DMS 273 treated with DMSO at 0.1 percent for 48 hours (cell line): ENCODE results near the gene ZC3HAV1.
A peak's percentile ranks its signal among the peaks of the same experiment; 100 is the strongest.
"Not testable (repeated sequence)": the region's sequence is repeated elsewhere in the genome, so short reads cannot be mapped to it uniquely, and the experiment has no call there.

Experiments used
- DNase-seq: peaks from one replicate; lab custom pipeline; 2025; lab: John Stamatoyannopoulos, UW

Gene ZC3HAV1

DNA sequence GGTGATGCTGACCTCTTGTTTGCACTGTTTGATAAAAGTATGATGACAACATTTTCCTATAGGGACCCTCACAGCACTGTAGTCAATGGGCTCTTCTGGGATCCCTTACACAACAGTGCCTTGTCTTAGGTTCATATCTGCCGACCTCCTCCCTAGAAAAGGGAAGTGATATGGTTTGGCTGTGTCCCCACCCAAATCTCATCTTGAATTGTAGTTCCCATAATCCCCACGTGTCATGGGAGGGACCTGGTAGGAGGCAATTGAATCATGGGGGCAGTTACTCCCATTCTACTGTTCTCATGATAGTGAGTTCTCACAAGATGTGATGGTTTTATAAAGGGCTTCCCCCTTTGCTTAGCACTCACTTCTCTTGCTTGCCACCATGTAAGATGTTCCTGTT lies 23.1 kb downstream of the ZC3HAV1 start:
- no peak for DNase-seq

DNA sequence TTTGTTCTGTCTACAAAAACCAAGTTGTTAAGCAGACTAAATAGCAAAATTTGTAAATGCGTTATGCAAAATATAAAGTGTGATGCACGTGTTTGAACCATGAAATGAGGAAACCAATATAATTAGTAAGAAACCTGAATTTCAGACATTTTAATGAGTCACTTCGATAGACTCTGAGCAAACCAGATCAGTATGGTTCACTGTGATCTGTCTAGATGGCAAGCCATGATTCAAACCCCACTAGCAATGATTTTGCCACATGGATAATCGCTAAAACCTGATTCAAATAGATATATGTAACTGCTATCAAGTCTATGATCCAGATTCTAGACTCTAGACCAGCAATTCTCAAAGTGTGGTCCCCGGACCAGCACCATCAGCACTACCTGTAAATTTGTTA lies 24.8 kb downstream of the ZC3HAV1 start:
- DNase-seq: no peak

- no peak for DNase-seq
These were observed 27.9 kb downstream of the ZC3HAV1 start for GRCh38 chr7:139081584-139081983.

- no peak for DNase-seq
These were observed 28.6 kb downstream of the ZC3HAV1 start for GRCh38 chr7:139080905-139081304.

- DNase-seq: no peak
These were observed 29.7 kb downstream of the ZC3HAV1 start for GRCh38 chr7:139079861-139080260.

DNA sequence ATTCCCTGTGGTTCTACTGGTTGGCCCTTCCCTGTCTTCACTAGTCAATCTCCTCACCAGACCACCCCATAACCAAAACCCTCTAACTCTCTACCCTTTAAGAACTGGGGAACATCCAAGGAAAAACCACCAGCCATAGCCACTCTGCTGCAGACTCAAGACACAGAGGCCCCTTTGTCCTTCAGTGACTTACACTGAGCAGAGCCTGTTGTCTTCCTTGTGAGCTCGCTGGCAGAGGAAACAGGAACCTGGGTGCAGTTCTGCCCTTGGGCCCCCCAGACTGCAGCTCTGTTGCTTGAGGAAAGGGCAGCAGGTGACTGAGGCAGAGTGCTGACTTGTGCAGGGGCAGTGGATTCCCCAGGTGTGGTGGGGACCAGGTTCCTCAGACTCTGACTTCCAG lies 30.6 kb downstream of the ZC3HAV1 start:
- no peak for DNase-seq

DNA sequence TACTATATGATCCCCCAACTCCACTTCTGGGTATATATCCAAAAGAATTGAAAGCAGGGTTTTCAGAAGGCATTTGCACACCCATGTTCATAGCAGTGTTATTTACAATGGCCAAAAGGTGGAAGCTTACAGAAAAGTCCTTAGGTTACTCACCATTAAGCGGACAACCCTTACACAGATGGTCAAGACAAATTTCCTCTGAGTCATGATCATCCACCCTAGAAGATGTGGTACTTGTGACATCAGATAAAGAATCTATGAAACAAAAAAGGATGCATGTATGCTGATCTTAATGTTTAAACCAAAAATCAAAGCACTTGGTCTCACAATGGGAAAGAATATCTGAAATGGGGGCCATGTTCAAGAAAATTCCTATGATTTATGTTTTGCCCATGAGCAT lies 31.1 kb downstream of the ZC3HAV1 start:
- no peak for DNase-seq

DNA sequence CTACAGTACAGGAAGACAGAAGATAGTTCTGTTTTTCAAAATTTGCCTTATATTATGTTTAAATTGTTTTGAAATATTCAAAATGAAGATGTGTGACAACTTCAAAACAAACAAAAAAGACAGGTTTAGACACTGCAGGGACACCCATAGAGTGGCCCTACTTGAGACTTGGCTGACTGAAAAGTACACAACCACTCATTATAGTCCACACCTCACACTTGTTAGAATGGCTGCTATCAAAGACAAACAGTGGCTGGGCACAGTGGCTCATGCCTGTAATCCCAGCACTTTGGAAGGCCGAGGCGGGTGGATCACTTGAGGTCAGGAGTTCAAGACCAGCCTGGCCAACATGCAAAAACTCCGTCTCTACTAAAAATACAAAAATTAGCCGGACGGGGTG lies 31.8 kb downstream of the ZC3HAV1 start:
- not testable (repeated sequence) for DNase-seq

- no peak for DNase-seq
These were observed 33.4 kb downstream of the ZC3HAV1 start for GRCh38 chr7:139075871-139076686.

DNA sequence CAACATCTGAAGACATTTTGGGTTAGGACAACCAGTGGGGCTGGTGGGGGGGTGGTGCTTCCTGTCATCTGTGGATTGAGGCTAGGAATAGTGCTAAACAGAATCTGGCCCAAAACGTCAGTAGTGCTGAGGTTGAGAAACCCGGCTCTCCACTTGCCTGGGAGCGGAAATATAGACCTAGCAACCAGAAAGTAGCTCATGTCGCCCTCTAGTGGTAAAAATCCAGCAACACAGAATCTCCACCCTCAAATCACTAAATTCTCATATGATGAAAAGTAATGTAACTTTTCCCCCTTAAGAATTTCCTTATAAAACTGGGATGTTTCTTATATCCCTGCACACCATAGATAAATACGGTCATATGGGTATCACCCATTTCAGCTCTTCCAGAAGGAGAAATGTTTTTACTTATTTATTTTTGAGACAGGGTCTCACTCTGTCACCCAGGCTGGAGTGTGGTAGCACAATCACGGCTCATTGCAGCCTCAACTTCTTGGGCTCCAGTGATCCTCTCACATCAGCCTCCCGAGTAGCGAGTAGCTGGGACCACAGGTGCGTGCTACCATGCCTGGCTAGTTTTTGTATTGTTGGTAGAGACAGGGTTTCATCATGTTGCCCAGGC lies 34.4 kb downstream of the ZC3HAV1 start:
- DNase-seq: peak; percentile 50

GRCh38 chr7:139072796-139073195 lies 36.7 kb downstream of the ZC3HAV1 start:
- no peak for DNase-seq

DNA sequence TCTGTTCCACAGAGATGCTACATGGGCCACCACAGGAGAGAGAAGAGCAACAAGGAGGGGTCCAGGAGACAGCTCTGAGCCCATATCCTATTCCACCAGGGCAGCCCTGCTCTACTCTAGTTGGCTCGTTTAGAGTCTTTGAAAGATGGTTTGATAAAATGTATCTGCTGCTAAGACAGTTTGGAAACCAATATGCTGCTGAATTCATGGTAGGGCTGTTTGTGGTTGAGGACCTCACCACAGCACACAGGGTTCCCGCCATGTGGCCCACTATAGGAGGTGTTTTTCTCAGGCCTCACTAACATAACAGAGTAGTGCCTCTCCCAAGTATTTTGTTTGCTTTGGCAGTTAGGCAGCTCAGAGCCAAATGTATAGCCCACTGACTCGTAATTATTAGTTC lies 37.8 kb downstream of the ZC3HAV1 start:
- no peak for DNase-seq

DNA sequence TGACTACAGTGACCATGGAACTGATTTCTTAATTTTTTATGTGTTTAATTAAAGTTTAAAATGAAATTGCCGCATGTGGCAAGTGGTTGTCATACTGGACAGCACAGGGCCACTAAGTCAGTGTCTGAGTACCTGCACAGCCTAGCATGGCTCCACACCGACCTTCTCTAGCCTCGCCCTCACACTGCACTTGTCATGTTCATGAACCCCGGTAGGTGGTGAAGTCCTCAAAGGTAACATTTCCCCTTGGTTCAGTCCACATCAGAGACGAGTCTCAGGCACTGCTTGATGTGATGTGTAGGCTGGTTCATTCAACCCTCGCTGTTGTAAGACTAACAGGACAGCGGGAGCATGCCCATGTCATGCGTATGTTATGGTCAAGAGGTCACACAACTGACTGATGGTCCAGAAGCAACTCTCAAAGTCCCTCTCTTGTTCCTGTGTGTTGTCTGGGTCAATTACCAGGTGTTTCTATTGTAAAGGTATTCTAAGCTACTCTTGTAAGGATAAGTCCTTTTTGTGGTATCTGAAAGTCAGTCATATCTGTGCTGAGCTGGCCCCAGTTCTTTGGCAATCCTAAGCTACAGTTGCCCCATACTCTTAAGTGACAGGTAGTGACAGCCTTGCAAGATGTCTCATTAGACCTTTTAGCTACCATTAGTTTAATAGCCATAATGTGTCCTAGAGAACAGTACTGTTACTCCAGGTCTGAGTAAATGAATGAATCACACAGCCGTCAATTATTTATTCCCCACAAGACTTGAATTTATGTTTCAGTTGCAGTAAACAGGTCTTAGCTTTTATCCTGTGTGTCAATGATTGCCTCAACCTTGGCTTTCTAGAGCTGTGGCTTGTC lies 40.7 kb downstream of the ZC3HAV1 start:
- no peak for DNase-seq

- DNase-seq: no peak
These were observed 43.2 kb downstream of the ZC3HAV1 start for GRCh38 chr7:139066315-139066714.

DNA sequence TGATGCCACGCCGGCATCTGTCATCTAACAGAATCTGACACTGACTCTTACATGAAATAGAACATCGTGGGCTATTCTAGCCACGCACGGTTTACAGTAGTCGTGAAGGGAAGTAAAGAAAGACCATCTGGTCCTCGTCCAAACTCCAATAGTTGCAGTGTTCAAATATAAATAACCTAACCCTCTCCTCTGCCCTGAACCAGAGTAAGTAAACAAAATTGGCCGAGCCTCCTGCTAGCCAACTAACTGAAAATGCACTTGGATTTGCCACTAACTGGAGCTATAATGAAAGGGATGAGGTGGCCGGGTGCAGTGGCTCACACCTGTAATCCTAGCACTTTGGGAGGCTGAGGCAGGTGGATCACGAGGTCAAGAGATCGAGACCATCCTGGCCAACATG lies 44.2 kb downstream of the ZC3HAV1 start:
- DNase-seq: no peak

DNA sequence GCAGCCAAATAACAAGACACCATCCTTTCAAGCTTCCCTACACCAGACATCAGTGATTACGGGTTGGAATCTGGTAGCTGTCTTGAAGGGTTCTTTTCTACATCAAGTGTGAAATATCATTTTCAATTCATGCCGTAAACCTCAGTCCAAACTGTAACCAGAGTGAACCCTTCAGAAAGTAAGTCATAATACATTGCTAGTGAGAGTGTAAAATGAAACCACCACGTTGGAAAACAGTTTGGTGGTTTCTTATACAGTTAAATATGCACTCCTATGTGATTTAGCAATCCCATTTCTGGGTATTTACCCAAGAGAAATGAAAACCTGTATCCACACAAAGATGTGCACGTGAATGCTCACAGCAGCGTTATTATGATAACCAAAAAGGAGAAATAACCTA lies 48.1 kb downstream of the ZC3HAV1 start:
- no peak for DNase-seq

DNA sequence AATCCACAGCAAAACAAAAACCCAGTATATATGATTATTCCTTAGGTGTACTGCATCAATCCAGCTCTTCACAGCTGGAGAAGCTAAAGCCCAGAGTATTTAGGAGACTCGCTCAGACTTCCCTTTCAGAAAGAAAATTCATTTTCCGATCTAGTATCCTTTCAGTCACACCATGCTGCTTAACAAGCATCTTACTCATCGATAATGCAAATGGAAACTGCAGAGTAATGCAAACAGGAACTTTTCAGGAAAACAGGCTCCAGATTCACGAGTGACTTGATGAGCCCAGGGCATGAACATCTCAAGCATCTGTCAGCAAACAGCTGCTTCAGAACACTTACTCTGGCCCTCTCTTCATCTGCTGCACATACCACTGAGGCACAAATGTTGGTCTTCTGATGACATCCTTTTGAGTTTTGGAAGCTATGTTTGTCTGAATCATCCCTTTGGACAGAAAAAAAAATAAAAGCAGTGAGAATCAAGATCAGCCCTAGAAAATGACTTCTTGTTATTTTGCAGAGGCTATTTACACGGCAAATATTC lies 48.8 kb downstream of the ZC3HAV1 start:
- no peak for DNase-seq

DNA sequence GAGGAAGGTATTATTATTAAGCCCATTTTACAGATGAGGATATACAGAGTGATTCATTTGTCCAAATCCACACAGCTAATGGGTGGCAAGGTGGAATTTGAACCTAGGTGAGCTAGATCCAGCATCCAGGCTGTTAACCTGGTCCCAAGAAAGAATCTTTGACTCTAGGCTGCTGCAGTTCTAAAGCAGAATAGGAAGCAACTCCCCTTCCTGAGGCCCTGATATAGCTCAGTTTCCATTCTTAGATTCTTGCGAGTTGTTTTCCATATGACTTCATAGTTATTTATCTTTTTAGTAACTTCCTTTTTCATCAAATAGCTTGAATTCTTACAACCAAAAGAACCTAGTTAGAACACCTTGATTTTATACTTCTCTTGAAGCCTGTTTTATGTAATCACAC lies 49.6 kb downstream of the ZC3HAV1 start:
- DNase-seq: no peak

DNA sequence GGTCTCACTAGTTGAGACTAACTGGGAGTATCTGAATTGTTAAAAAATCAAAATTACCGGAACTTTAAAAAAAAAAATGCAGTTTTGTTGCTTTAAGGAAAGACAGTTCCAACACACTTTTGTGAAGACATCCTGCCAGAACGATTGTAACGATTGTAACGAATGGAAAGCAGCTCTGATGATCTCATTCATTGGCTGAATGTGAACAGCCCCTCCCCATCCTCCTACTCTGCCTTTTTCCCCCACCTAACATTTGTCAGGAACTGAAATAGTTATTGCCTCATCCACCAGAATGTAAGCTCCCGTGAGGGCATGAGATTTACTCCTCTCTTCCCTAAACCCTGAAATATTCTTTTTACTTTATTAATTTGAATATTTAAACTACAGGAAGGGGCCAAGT lies 50.6 kb downstream of the ZC3HAV1 start:
- DNase-seq: no peak

DNA sequence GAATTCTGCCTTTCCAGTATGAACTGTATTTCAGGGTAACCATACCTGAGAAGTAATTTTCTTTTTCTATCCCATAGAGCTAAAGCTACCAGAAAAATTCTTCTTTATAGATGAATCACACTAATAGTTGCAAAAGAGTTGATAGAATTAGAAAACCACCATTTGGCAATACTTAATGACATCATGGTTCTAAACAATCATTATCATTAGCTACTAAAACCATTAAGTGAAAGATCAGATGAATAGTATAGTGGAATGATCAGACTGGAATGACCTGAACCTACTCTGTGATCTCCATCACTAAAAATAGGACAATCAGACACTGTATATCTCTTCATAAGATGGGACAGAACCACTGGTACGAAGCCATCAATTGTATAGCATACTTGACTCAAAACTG lies 53.8 kb downstream of the ZC3HAV1 start:
- no peak for DNase-seq

- DNase-seq: not testable (repeated sequence)
These were observed 54.9 kb downstream of the ZC3HAV1 start for GRCh38 chr7:139054656-139055055.

DNA sequence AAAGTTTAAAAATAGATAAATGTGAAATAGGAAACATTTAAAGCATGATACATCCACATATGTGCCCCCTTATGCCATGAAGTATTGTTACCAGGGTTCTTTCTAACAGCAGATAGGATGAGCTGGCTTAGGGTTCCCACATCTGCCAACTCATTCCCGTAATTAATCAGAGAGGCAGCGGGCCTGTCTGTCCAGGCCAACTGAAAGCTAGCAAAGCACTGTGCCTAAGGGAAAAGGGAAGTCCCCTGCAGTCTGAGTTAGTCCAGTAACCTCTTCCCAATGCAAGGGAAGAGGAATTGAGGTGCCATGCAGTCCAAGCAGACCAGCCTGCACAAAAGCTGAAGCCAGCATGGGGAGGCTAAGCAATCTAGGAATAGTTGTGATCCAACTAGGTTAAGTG lies 55.4 kb downstream of the ZC3HAV1 start:
- DNase-seq: no peak

DNA sequence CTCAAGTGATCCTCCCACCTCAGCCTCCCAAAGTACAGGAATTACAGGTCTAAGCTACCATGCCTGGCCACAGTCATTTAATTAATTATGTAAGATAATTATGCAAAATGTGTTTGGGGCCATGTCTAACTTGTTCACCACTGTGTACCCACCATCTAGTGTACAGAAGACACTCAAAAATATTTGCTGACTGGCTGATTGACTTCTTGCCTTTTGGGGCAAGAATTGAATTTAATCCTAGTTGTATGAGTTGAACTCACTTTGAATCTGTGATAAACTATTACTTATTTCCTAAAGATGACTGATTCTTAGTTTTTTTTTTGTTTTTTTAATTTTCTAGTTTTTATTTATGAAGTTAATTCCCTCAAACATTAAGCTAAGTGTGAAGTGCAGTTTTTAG lies 57.9 kb downstream of the ZC3HAV1 start:
- no peak for DNase-seq
